Skeletal muscle tissue (tissue), 4 donors: ENCODE results near the gene OR14A16. TPM values are rescaled to one million over a fixed set of nuclear protein-coding genes. Genes with fewer than 3 reads are reported as not detected.

ENCODE experiments used
- H3K27ac ChIP-seq: one replicate; pipeline ENCODE4 v1.7.0; 2013; ENCODE audit warnings: mild to moderate bottlenecking, low read depth, low read length, inconsistent platforms
- H3K27me3 ChIP-seq, 3 donors: one replicate each; pipeline ENCODE4 v1.7.0; 2013; ENCODE audit warnings: low read length in 3 of 3; ENCODE audit not compliant: control insufficient read depth in 3 of 3, insufficient read depth in 3 of 3
- H3K36me3 ChIP-seq, 3 donors: one replicate each; pipeline ENCODE4 v1.7.0; 2013; ENCODE audit warnings: low read length in 3 of 3; ENCODE audit not compliant: control insufficient read depth in 3 of 3, insufficient read depth in 3 of 3
- H3K4me1 ChIP-seq, 3 donors: one replicate each; pipeline ENCODE4 v1.7.0; 2013; ENCODE audit warnings: low read length in 3 of 3, mild to moderate bottlenecking in 3 of 3; ENCODE audit not compliant: control insufficient read depth in 3 of 3, insufficient read depth in 3 of 3
- H3K4me3 ChIP-seq, 3 donors: one replicate each; pipeline ENCODE4 v1.7.0; 2013; ENCODE audit warnings: low read length in 3 of 3
- H3K9ac ChIP-seq, 3 donors: one replicate each; pipeline ENCODE4 v1.7.0; 2013; ENCODE audit warnings: low read length in 3 of 3, mild to moderate bottlenecking in 3 of 3, moderate library complexity in 2 of 3, low read depth in 1 of 3
- H3K9me3 ChIP-seq, 3 donors: one replicate each; pipeline ENCODE4 v1.7.0; 2013; ENCODE audit warnings: low read length in 3 of 3; ENCODE audit not compliant: control insufficient read depth in 3 of 3
- total RNA-seq: library from RNA; depleted of rRNA; stranded (reverse); fragments of >200 nt; gene quantifications from one replicate; pipeline ENCODE4 v1.2.3, GENCODE V29; 2014
- donor health status: Osteomylitis.

The OR14A16 gene
- total RNA-seq, 1 donor from 2014 or later, result not detected

DNA sequence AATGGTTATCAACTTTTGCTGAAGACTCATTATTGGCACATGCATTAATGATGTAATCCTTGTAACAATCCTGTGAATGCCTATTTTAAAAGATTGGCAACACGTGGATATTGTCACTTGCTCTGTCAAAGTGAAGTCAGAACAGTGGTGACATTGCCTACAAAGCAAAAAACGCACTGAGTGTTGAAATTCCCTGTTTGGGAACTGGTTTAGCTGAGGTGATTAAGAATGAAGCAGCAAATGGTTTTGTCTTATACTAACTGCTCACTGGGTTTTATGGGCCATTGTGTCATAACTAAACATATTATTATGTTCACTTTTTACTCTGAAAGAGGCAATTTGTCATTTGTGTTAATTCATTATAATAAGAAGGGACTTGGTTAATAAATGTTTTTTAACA is 11.3 kb downstream of the OR14A16 start:
- Histone ChIP-seq H3K36me3 (no peaks in the 10 kb centered on the region), H3K4me1 (no peaks in the 10 kb centered on the region), H3K27me3 (no peaks in the 10 kb centered on the region), H3K4me3 (no peak overlapping the region), H3K27ac (no peak overlapping the region), H3K9me3 (no peaks in the 10 kb centered on the region), H3K9ac (no peak overlapping the region)

DNA sequence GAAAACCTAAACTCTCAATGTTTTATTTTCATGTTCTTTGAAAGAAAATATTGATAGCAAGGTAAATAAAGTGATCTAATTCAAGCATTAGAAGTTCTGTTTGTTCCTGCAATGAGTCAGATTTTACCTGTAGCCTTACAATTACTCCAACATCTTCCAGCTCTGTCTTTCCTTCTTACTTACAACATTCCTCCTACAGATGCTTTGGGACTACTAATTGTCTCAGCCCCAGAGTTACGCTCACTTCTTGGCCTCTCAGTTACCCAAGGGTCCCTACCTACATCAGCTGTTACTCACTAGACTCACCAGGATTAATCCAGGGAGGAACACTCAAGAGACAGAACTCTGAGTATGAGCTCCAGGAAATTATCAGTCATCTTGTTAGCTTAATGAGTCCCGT is 26.4 kb downstream of the OR14A16 start:
- Histone ChIP-seq H3K9ac (no peak overlapping the region), H3K4me1 (no peaks in the 10 kb centered on the region), H3K27me3 (no peaks in the 10 kb centered on the region), H3K27ac (no peak overlapping the region), H3K9me3 (no peaks in the 10 kb centered on the region), H3K4me3 (no peak overlapping the region), H3K36me3 (no peaks in the 10 kb centered on the region)

DNA sequence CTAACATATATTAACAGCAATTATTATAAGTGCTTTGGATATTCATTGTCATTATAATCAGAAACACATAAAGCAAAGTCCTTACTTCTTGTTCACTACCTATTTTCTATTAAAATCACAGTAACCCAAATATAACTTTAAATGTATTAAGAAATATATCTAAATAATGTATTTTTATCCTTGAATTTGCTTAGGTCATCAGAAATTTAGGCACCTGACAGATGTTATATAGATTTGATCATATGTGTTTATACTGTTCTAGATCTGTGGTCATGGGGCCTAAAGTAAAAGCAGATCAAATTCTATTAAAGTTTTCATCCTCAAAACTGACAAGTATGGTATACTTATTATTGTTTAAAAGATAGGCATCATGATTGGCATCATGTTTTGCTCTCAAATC is 54.3 kb downstream of the OR14A16 start:
- H3K4me3 ChIP-seq, result no peak overlapping the region
- no peaks in the 10 kb centered on the region for H3K9me3 ChIP-seq
- no peaks in the 10 kb centered on the region for H3K36me3 ChIP-seq
- no peaks in the 10 kb centered on the region for H3K4me1 ChIP-seq
- H3K9ac ChIP-seq, result no peak overlapping the region
- H3K27me3 ChIP-seq, result no peaks in the 10 kb centered on the region
- H3K27ac ChIP-seq, result no peak overlapping the region

Other genes starting within 250 kb of the OR14A16 start
- gene OR2G2, start 235.8 kb downstream of the OR14A16 start, total RNA-seq, result not detected
- not detected for gene OR2G3, start 218.5 kb downstream of the OR14A16 start, total RNA-seq
- not detected for gene OR13G1, start 144.4 kb downstream of the OR14A16 start, total RNA-seq
- not detected for gene OR6F1, start 107.5 kb downstream of the OR14A16 start, total RNA-seq
- 0.52 TPM for gene OR14K1, start 85.5 kb downstream of the OR14A16 start, total RNA-seq
- not detected for gene OR14A2, start 76.0 kb downstream of the OR14A16 start, total RNA-seq
- not detected for gene OR1C1, start 63.6 kb downstream of the OR14A16 start, total RNA-seq
- not detected for gene OR11L1, start 17.8 kb upstream of the OR14A16 start, total RNA-seq
- gene TRIM58, start 33.1 kb upstream of the OR14A16 start, total RNA-seq, result 5.2 TPM
- 2.1 TPM for gene OR2W3, start 71.5 kb upstream of the OR14A16 start, total RNA-seq
- gene OR2T8, start 96.1 kb upstream of the OR14A16 start, total RNA-seq, result not detected
- gene OR2AJ1, start 100.8 kb upstream of the OR14A16 start, total RNA-seq, result not detected
- not detected for gene OR2L8, start 124.7 kb upstream of the OR14A16 start, total RNA-seq
- gene OR2AK2, start 141.1 kb upstream of the OR14A16 start, total RNA-seq, result not detected
- not detected for gene OR2L5, start 189.5 kb upstream of the OR14A16 start, total RNA-seq
- not detected for gene OR2L2, start 206.0 kb upstream of the OR14A16 start, total RNA-seq
- not detected for gene OR2L3, start 222.7 kb upstream of the OR14A16 start, total RNA-seq